HG02571 (cell line): ENCODE data around the gene LILRB5.
"Not testable (repeated sequence)": the region's sequence is repeated elsewhere in the genome, so short reads cannot be mapped to it uniquely, and the experiment has no call there.

Experiments
- ATAC-seq: cut with Tn5 transposase; IDR thresholded peaks from one replicate; pipeline ENCODE4 v1.9.1; 2021; ENCODE audit warnings: mild to moderate bottlenecking, moderate library complexity; ENCODE audit not compliant: unreplicated experiment

LILRB5 gene

DNA sequence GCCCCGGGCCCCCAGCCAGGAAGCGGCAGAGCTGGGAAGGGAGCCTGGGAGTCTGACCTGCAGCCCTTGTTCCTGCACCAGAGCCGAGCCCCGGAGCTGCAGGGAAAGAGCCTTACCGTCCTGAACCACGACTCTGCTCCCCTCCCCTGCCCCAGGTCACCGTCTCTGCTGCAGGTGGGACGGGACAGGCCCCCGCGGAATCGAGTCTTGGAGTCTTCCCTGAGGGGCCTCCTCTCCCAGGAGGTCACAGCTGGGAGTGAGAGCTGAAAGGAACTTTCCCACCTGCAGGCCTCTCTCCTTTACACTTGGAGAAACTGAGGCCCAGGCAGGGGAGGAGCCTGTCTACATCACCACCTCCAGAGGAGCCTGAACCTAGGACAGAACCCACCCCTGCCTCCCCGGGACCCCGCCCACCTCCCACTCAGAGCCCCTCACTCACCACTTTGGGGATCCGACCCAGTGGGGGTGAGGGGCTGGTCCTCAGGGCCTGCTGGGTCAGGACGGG, 20.1 kb upstream of the LILRB5 start:
- not testable (repeated sequence) for ATAC-seq

DNA sequence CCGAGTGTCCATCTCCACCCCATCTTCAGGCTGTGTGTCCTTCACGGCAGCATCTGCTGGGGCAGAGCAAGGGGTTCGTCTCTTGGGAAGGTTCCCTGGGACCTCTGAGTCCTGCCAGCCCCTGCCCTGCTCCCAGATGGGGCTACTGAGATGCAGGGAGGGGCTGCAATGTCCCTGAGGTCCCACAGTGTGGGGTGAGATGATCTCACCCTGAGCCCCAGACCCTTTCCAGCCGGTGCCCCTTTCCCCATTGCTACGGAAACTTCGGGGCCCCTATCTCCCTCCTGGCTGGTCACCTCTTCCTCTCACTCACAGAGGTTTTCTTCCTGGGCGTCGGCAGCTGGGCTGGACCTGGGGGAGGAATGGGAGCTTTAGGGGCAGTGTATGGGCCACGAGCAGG, 18.9 kb upstream of the LILRB5 start:
- no peak for ATAC-seq

- not testable (repeated sequence) for ATAC-seq
Measured at GRCh38 chr19:54274516-54274915, 17.4 kb upstream of the LILRB5 start.

GRCh38 chr19:54273821-54274220, 16.7 kb upstream of the LILRB5 start:
- ATAC-seq = no peak

DNA sequence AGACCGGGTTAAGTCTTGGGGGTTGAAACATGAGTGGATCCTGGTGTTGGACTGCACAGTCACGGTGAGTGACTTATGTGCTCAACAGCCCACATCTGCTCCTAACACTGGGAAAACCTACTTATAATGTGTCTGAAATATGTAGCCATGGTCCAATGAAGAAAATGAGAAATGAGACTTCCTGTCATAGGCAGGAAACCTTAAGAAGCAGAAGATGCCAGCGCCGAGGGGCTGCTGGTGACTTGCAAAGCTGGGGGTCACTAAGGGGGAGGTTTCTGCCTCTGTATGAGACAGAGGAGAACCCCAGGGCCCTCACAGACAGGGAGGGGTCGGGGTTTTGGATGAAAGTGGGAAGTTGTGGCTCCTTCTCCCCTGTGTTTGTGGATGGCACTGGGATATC, 15.1 kb upstream of the LILRB5 start:
- not testable (repeated sequence) for ATAC-seq

GRCh38 chr19:54271587-54271986, 14.5 kb upstream of the LILRB5 start:
- ATAC-seq = not testable (repeated sequence)

- no peak for ATAC-seq
Measured at GRCh38 chr19:54271106-54271505, 14.0 kb upstream of the LILRB5 start.

DNA sequence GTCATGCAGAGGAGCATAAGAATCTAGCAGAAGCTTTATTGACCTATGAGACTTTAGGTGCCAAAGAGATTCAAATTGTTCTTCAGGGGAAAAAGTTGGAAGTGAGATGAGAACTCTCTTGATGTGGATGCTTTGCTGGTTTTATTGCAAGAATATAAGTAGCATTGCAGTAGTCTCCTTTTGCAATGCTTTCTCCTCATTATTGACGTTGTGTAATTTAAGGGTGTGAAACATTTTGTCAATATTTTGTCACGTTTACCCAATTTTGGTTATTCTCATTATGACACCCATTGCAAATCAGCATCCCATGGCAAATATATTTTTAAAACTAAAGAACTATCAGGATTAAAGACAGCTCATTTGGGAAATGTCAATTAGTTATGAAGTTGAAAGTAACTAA, 11.9 kb upstream of the LILRB5 start:
- no peak for ATAC-seq

DNA sequence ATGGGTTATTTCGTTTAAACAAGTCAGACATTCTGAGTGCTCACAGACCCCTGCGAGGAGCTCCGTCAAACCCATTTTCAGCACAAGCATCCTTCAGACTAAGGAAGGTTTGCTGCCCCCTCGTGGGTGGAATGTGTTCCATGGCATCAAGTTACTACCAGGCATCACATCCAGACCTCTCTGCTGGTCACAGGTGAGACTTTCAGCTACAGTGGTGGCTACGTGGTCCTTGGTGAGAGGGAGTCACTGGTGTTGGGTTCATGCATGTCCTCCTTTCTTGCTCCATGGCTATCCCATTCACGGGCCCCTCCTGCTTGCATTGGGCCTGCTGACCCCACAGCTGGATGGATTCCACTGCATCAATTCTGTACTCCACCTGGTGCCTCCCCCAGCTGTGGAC, 9.1 kb upstream of the LILRB5 start:
- ATAC-seq = no peak

DNA sequence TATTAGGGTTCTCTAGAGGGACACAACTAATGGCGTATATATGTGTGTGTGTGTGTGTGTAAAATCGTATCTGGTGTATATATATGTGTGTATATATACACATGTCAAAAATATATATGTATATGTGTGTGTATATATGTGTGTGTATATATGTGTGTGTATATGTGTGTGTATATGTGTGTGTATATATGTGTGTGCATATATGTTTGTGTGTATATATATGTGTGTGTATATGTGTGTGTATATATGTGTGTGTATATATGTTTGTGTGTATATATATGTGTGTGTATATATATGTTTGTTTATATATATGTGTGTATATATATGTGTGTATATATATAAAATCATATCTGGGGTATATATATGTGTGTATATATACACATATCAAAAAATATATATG, 5.4 kb upstream of the LILRB5 start:
- no peak for ATAC-seq

DNA sequence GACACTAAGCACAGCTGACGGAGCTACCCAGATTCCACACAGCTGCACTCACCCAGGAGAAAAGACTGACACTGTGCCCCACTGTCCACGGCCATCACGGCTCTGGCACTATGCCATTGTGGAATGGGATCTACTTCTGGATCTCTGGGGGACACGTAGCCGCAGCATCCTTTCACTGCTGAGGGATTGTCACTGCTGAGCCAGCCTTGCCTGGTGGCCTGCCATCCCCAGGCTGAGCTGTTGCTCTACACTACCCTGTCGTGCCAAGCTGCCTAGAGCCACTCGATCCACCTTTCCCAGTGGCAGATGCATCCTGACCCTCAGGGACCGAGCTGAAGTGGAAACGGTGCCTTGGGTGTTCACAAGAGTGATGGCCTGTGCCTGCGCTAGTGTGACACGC, 5.0 kb upstream of the LILRB5 start:
- ATAC-seq = no peak

DNA sequence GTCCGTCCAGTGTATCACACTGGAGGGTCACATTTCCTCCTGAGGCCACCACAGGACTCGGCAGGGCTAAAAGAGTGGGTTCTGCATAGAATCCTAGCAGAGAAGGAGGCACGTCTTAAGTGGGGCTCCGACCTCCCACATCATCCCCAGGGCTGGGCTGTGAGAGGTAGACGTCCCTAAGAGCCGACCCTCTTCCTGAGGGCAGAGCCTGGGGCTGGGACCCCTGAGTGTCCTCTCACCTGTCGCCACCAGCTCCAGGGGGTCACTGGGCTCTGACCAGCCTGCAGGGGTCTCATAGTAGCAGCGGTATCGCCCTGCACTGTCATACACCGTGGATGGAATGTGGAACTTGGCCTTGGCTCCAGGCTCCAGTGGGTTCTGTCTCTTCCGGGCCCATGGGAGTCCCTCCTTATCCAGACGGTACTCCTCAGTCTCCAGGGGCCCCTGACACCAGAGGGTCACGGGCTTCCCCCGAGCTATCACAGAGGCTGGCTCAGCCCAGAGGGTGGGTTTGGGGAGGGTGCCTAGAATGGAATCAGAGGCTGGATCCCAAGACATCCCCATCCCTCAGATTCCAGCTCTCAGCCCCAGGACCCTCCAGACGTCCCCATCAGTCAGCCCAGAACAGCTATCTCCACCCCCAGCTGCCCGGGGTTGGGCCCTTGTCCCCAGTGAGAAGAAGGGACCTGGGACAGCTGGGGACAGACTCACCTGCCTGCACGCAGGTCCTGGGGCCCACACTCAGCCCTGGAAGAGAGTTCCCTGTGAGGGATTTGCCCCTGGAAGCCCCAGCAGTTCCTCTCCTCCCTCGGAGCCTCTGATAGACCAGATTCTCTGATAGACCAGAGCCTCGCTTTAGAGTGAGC, 590 bp downstream of the LILRB5 start:
- no peak for ATAC-seq

- no peak for ATAC-seq
Measured at GRCh38 chr19:54255105-54255775, 1.8 kb downstream of the LILRB5 start.

- no peak for ATAC-seq
Measured at GRCh38 chr19:54254195-54254906, 2.7 kb downstream of the LILRB5 start.

GRCh38 chr19:54253331-54254194, 3.5 kb downstream of the LILRB5 start:
- ATAC-seq = no peak

DNA sequence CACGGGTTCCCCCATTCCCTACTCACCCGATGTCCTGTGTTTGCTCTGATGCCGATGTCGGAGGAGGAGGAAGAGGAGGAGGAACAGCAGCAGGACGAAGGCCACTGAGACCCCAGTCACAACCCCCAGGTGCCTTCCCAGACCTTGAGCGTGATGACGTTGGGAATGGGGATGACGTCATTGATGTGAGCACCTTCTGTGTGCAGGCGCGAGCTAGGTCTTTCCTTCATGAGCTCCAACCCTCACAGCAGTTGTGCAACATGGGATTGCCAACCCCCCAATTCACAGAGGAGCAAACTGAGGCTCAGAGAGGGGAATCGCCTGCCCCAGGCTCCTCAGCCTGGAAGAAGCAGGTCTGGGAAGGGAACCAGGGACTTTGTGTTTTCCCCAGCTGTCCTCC, 4.2 kb downstream of the LILRB5 start:
- no peak for ATAC-seq

DNA sequence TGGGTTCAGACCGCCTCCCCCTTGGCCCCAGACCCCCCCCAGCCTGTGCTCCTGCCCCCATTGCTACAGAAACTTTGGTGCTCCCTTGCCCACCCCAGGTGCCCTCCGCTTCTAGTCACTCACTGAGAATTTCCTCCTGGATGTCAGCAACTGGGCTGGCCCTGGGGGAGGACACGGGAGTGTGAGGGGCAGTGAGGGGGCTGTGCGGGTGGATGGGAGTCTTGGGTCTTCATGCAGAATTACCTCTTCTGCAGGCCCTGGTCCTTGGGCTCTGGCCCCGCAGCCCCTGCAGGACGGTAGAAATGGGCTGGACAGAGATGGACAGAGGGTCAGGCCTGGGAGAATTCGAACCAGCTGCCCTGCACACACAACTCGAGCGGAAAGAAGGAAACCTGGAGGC, 4.8 kb downstream of the LILRB5 start:
- ATAC-seq = no peak

DNA sequence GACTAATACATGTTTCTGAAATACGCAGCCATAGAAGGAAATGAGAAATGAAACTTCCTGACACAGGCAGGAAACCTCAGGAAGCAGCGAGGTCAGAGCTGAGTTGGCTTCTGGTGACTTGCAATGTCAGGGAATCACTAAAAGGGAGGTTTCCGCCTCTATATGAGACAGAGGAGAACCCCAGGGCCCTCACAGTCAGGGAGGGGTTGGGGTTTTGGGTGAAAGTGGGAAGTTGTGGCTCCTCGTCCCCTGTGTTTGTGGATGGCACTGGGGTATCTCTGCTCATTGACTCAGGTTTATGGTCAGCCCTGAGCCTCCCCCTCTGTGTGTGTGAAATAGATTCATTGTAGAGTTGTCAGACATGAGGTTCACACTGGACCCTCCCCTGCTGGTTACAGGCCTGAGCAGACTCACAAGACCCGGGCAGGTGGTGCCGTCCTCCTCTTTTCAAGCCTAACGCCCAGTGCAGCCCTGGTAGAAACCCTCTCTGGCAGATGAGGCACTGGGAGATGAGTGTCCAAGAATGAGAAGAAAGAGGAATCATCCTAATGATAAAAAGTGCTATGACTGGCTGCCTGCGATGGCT, 9.0 kb downstream of the LILRB5 start:
- no peak for ATAC-seq

- ATAC-seq = no peak
Measured at GRCh38 chr19:54247106-54247930, 9.8 kb downstream of the LILRB5 start.
